Muscle layer of duodenum (tissue), 2 donors: ENCODE measurements around the gene PLK1.

Source experiments
- H3K27ac ChIP-seq: one replicate; pipeline ENCODE4 v1.7.0; 2013; ENCODE audit warnings: mild to moderate bottlenecking, low read length
- H3K27me3 ChIP-seq: one replicate; pipeline ENCODE4 v1.7.0; 2013; ENCODE audit warnings: low read depth, mild to moderate bottlenecking, control low read depth, low read length
- H3K36me3 ChIP-seq, 2 donors: one replicate each; pipeline ENCODE4 v1.7.0; 2013; ENCODE audit warnings: low read length in 2 of 2, control low read depth in 1 of 2, mild to moderate bottlenecking in 1 of 2; ENCODE audit not compliant: insufficient read depth in 2 of 2, control insufficient read depth in 1 of 2
- H3K4me1 ChIP-seq, 2 donors: one replicate each; pipeline ENCODE4 v1.7.0; 2013; ENCODE audit warnings: low read length in 2 of 2, mild to moderate bottlenecking in 2 of 2, control low read depth in 1 of 2, moderate library complexity in 1 of 2; ENCODE audit not compliant: insufficient read depth in 2 of 2, control insufficient read depth in 1 of 2
- H3K4me3 ChIP-seq, 2 donors: one replicate each; pipeline ENCODE4 v1.7.0; 2013; ENCODE audit warnings: low read length in 2 of 2, low read depth in 1 of 2, mild to moderate bottlenecking in 1 of 2
- H3K9me3 ChIP-seq, 2 donors: one replicate each; pipeline ENCODE4 v1.7.0; 2013; ENCODE audit warnings: low read length in 2 of 2, control low read depth in 1 of 2, mild to moderate bottlenecking in 1 of 2; ENCODE audit not compliant: control insufficient read depth in 1 of 2
- donor health status: healthy.

Gene PLK1

DNA sequence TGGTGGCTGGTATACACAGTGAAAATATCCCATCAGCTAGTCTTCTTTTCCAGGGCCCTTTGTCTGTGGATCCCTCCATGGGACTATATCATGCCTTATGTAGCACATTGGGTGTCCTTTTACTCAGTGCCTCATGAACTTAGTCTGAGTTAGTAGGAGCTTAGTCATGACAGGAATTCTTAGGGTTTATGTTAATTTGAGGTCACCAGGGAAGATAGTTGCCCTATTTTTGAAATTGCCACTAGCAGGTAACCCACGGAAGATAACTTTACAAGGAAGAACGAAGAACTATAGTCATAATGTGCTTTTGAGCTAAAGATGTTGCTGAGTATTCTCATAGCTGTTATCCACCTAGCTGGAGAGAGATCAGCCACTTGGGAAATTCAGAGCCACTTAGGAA lies 14.8 kb upstream of the PLK1 start:
- Histone ChIP-seq H3K27ac (no peak overlapping the region), H3K4me3 (no peak overlapping the region), H3K4me1 (no peaks in the 10 kb centered on the region), H3K27me3 (no peaks in the 10 kb centered on the region), H3K36me3 (peaks cover 83 to 89% of the 10 kb centered on the region in 2 donors), H3K9me3 (no peaks in the 10 kb centered on the region)

DNA sequence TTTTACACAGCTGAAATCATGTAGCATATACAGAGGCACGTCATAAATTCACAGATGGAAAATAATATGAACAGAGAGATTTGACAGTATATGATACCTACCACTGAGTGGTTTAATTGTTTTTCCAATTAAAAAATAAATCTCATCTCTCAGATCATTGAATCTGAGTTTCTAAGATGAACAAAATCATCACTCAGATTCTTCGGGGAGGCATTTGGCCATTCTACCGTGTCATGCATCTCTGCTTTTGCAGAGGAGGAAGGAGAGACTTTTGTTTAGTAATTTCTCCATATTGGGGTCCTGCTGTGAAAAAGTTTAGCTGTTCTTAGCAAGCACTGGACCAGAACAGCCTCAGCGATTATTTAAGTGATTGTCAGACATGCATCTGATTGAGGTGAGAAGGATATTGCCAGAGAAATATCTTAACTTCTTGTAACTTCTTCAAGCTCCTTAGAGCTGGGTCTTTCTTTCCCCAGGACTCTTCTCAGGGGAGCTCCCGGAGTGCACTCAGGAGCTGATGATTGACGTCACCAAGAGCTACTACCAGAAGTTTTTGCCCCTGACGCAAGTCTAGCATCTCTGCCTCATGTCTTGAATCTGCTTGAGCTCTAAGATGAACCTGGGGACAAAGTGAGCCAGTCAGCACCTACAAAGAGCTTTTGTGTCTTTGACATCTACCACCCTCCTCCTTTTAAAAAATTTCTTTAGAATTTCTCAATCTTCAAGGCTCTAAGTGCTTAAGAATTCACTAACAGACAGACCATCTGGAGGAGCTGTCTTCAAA lies 11.9 kb upstream of the PLK1 start:
- Histone ChIP-seq H3K36me3 (peaks cover 78 to 83% of the 10 kb centered on the region in 2 donors), H3K4me1 (no peaks in the 10 kb centered on the region), H3K9me3 (no peaks in the 10 kb centered on the region), H3K4me3 (no peak overlapping the region), H3K27ac (no peak overlapping the region), H3K27me3 (no peaks in the 10 kb centered on the region)

DNA sequence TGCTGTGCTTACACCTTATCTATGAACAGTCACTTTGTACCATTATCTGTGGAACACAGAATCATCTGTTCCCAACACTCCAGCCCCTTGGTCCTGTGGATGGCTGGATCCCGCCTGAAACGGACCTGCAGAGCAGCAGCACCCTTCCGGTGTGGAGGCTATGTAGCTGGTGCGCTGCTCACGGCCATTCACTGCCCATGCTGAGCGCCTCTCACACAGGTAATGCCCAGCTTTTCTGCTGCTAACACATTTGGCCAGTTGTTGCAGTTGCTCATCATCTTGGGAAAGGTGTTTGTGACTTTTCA lies 11.4 kb upstream of the PLK1 start:
- Histone ChIP-seq H3K4me3 (no peak overlapping the region), H3K36me3 (peaks cover 76 to 80% of the 10 kb centered on the region in 2 donors), H3K4me1 (no peaks in the 10 kb centered on the region), H3K9me3 (no peaks in the 10 kb centered on the region), H3K27ac (no peak overlapping the region), H3K27me3 (no peaks in the 10 kb centered on the region)

DNA sequence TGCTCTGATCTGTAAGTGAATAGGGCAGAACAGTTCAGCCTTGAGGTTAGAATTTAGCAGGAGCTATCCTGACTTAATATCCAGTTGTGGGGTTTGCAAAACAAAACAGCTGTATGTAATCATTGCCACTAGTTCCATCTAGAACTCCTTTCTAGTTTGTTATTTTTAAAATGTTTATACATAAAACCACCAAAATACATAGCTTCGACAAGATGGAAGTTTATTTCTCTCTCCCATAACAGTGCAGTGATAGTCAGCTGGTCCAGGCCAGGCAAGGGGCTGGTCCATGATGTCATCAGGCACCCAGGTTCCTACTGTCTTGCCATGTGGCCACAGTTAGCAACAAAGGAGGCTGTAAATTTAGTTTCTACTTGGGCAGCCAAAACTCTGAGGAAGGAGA lies 10.5 kb upstream of the PLK1 start:
- no peak overlapping the region for H3K4me3 ChIP-seq
- peaks cover 73 to 74% of the 10 kb centered on the region in 2 donors for H3K36me3 ChIP-seq
- H3K9me3 ChIP-seq = no peaks in the 10 kb centered on the region
- H3K4me1 ChIP-seq = no peaks in the 10 kb centered on the region
- H3K27ac ChIP-seq = no peak overlapping the region
- H3K27me3 ChIP-seq = no peaks in the 10 kb centered on the region

DNA sequence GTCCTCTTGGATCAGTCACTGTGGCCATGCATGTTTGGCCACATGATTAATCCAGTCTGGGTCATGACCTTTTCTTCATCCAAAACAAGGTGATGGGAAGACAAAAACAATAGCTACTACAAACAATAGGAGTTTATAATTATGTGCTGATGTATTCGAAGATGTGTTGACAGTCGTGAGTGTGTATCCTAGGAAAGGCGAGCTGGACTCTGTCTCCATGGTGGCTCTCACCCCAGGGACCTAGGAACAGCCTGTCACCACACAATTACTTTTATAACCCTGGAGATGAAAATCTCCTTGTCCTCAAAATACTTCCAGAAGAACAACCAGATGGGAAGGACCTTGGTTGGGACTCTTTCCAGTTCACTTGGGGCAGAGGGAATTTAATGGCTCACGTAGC lies 9.8 kb upstream of the PLK1 start:
- Histone ChIP-seq H3K4me1 (no peaks in the 10 kb centered on the region), H3K27ac (no peak overlapping the region), H3K27me3 (no peaks in the 10 kb centered on the region), H3K36me3 (peaks cover 69 to 71% of the 10 kb centered on the region in 2 donors), H3K4me3 (no peak overlapping the region), H3K9me3 (no peaks in the 10 kb centered on the region)

DNA sequence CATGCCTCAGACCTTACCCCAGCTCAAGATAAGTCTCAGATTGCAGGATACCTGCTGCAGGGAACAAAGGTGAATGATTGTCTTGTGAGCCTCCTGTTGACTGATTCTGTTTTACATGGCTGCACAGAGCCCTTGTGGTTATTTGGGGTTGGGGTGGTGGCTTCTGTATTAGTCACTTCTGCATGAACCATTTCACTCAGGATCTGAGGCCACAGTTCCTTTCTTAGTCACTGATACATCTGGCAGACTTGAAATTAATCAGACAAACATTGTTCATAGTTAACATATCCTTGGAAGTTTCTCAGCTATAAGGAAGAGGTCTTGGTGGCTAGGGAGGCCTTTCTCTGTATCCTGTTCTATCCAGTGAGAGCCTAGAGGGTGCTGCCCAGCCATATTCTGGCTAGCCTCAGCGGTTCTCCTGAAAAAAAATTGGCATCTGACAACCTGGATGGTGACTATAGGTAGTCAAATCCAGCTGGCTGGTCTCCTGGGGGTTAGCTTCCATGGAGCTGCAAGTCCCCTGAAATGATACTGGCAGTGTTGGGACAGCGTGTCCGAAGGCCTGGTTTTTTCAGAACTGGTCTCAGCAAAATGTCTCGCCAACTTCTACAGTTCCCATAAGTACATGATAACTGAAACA lies 8.4 kb upstream of the PLK1 start:
- Histone ChIP-seq H3K9me3 (no peaks in the 10 kb centered on the region), H3K27me3 (no peaks in the 10 kb centered on the region), H3K4me1 (no peaks in the 10 kb centered on the region), H3K36me3 (peaks cover 55 to 62% of the 10 kb centered on the region in 2 donors), H3K27ac (no peak overlapping the region), H3K4me3 (no peak overlapping the region)

DNA sequence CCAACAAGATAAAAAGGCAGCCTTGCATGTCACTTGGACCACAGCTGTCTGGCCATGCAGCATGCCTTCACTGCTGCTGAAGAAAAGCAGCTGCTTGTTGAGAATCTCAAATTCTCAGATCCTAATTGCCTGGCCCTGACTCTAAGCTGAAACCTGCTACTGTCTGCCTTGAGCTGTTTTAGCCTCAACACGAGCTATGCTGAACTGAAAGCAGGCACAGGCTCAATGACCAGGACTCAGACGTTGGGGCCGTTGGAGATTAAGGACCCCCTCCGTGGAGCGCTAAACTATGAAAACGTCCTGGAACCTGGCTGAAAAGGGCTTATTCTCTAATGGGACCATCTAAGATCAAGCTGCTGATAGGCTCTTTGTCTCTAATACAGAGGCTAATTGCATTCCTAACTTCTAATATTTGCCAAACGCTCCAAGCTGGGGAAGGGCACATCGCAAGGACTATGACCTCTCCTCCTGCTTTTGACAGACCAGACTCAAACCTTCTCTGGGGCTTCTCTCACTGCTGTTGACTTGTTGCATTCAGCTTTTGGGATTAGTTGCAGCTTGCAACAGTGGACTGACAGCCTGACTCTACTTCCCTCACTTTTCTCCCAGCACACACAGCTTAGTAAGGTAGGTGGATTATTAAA lies 4.6 kb upstream of the PLK1 start:
- Histone ChIP-seq H3K27ac (no peak overlapping the region), H3K36me3 (peaks cover 26% of the 10 kb centered on the region in 2 donors), H3K9me3 (no peaks in the 10 kb centered on the region), H3K4me3 (no peak overlapping the region), H3K4me1 (peaks cover 0 to 9% of the 10 kb centered on the region in 2 donors), H3K27me3 (no peaks in the 10 kb centered on the region)

DNA sequence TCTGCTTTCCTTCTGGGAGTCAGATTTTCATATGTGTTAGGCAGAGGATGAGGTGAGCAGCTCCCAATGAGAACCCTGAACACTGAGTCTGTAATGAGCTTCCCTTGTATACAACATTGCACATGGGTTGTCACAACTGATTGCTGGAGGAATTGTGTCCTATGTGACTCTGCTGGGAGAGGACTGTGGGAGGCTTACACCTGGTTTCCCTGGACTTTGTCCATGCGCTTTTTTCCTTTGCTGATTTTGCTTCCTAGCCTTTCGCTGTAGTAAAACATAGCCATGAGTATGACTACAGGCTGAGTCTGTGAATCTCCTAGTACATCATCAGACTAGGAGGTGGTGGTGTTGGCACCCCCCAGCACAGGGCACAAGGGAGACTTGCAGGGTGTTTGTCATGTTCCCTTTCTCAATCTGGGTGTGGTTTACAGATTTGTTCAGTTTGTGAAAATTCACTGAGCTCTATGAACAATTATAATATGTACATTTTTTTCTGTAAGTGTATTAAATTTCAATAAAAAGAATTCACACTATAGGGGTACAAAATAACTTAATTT lies 1.7 kb upstream of the PLK1 start:
- H3K27ac ChIP-seq = no peak overlapping the region
- no peaks in the 10 kb centered on the region for H3K27me3 ChIP-seq
- no peak overlapping the region for H3K4me3 ChIP-seq
- H3K36me3 ChIP-seq = peaks cover 11 to 17% of the 10 kb centered on the region in 2 donors
- peaks cover 0 to 14% of the 10 kb centered on the region in 2 donors for H3K4me1 ChIP-seq
- no peaks in the 10 kb centered on the region for H3K9me3 ChIP-seq

DNA sequence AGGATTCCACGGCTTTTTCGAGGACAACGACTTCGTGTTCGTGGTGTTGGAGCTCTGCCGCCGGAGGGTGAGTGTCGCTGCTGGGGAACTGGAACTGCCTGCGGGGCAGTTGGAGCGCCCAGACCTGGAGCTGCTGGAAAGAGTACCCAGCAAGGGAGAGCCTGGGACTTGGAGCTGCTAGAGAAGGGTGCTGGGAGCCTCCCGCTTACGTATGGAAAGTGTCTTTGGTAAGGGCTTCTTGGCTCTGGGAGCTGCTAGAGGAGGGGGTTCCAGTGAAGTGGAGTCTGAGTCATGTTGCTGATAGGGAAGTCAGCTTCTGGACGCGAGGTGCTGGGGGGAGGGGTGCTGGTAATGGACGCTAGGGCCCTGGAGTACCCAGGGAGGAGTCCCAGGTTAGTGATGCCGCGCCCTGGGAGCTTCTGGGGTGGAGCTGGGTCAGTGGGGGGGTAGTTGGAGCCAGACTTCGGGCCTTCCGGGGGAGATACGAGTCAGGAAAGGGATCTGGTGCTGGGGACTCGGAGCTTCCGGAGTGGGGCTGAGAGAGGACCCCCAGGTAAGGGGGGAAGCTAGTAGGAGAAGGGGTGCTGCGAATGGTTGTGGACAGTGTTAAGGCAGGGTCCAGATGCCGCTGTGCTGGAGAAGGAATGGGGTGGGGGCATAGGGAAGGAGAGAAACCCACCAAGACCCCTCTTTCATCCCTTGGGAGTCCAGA lies 741 bp downstream of the PLK1 start:
- H3K4me3 ChIP-seq = peak overlapping the region; percentile 71 to 72
- H3K9me3 ChIP-seq = no peaks in the 10 kb centered on the region
- H3K36me3 ChIP-seq = peaks cover under 1 to 24% of the 10 kb centered on the region in 2 donors
- no peaks in the 10 kb centered on the region for H3K27me3 ChIP-seq
- H3K4me1 ChIP-seq = peaks cover 0 to 14% of the 10 kb centered on the region in 2 donors
- H3K27ac ChIP-seq = no peak overlapping the region

DNA sequence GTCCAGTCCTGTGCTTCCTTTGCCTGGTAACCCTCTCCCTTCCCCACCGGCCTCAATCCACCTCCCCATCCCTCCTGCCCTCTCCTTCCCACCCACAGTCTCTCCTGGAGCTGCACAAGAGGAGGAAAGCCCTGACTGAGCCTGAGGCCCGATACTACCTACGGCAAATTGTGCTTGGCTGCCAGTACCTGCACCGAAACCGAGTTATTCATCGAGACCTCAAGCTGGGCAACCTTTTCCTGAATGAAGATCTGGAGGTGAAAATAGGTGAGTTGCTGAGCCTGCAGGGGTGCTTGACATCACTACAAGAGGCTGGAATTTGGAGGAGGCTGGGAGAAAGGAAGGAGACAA lies 1.3 kb downstream of the PLK1 start:
- Histone ChIP-seq H3K4me1 (peaks cover 0 to 14% of the 10 kb centered on the region in 2 donors), H3K4me3 (peak overlapping the region in 1 of 2 donors; percentile 21)

DNA sequence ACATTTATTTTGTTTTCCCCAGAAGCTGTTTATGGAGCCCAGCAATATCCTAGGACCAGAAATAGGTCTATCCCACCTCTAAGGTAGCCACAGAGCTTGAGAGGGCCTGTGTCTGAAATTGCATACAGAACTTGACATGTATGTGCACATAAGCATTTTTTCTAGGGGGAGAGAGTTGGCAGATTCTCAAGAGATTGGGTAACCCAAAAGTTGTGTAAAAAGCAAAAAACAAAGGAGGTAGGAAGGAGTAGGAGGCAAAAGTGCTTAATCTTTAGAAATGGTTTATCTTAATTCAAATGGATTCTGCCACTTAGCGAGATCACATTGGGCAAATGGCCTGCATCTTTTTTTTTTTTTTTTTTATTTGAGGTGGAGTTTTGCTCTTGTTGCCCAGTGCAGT lies 3.5 kb downstream of the PLK1 start:
- no peak overlapping the region for H3K4me3 ChIP-seq
- no peak overlapping the region for H3K27ac ChIP-seq
- no peaks in the 10 kb centered on the region for H3K9me3 ChIP-seq
- no peaks in the 10 kb centered on the region for H3K27me3 ChIP-seq
- peaks cover 4 to 37% of the 10 kb centered on the region in 2 donors for H3K36me3 ChIP-seq
- H3K4me1 ChIP-seq = peaks cover 0 to 14% of the 10 kb centered on the region in 2 donors

More for the DNA sequence above, 1.3 kb downstream of the PLK1 start:
- Histone ChIP-seq H3K9me3 (no peaks in the 10 kb centered on the region), H3K36me3 (peaks cover 0 to 24% of the 10 kb centered on the region in 2 donors), H3K27ac (no peak overlapping the region), H3K27me3 (no peaks in the 10 kb centered on the region)
